Forelimb muscle (tissue), 1 donor: ENCODE measurements around the gene ATP2C1. TPM values are rescaled to one million over a fixed set of nuclear protein-coding genes. Genes with fewer than 3 reads are reported as not detected.

ENCODE experiments used
- DNase-seq: peaks from one replicate; pipeline ENCODE4 v3.0.0-alpha.2; 2013; ENCODE audit warnings: low read depth
- polyA plus RNA-seq: library from polyadenylated mRNA; unstranded; fragments of 120-200 nt; gene quantifications from one replicate; pipeline ENCODE4 v1.2.1, GENCODE V29; 2013; ENCODE audit not compliant: insufficient read length

Gene ATP2C1
- polyA plus RNA-seq, 1 donor: 59.0 TPM

DNA sequence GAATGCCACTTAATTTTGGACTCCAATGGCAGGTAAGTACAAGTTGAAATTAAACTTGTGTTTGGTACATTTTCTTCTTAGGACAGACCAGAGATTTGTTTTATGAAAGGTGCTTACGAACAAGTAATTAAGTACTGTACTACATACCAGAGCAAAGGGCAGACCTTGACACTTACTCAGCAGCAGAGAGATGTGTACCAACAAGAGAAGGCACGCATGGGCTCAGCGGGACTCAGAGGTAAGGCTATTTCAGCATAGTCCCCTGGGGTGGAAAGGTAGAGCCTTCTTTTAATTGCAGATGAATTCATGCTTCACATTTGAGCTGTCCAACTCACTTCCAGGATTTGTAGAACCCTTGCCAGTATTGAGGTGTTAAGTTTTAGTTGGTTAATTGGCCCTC is 81.4 kb downstream of the ATP2C1 start:
- no peak for DNase-seq

DNA sequence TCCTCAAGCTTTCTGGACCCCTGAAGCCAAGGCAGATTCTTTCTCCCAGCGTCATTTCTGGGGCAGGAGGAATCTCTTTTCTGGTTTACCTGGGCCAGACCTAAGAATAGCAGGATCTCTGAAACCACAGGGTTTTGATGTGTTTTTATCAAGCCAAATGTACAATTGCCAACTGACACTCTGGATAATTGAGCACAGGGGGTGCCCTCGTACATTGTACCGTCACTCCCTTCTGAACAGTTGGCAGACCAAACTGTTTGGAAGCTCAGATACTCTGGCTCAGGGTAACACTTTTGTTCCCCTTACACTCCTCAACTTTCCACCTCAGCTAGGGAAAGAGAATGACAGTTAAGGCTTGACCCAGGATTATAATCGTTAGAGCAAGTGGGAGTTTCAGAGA is 82.8 kb downstream of the ATP2C1 start:
- no peak for DNase-seq

DNA sequence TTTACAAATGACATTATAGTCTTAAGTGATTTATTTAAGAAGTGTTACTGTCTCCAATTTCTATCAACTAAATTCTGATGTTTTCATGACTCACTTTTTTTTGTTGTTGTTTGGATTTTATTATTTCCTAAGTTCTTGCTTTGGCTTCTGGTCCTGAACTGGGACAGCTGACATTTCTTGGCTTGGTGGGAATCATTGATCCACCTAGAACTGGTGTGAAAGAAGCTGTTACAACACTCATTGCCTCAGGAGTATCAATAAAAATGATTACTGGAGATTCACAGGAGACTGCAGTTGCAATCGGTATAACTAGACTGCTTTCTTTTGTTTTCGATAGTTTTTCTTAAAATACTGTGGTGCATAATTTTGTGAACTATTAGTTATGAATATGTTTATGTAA is 85.2 kb downstream of the ATP2C1 start:
- DNase-seq: no peak

DNA sequence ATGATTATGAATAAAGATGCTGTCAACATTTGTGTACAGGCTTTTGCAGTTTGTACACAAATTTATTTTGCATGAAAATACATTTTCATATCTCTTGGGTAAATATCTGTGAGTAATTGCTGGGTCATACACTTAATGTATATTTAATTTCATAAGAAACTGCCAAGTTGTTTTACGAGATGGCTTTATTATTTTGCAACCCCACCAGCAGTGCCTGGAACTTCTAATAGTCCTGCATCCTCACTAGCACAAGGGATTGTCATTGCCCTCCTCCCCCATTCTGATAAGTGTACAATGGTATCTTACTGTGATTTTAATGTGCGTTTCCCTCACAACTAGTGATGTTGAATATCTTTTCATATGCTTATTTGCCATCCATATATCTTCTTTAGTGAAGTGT is 87.6 kb downstream of the ATP2C1 start:
- no peak for DNase-seq

DNA sequence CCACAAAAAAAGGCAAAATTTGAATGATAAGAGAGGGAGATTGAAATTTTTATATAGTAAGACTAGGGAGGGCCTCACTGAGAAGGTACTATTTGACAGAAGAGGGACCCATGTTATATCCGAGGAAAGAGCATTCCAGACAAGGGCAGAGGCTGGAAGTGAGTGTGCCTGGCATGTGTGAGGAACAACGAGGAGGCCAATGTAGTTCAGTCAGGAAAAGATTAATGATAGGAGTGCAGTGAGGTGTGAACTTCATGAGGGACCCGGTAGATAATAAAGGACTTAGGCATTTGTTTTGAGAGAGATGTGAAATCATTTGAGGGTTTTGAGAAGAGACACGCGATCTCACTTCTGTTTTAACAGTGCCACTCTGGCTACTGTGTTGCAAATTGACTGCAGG is 96.4 kb downstream of the ATP2C1 start:
- no peak for DNase-seq

DNA sequence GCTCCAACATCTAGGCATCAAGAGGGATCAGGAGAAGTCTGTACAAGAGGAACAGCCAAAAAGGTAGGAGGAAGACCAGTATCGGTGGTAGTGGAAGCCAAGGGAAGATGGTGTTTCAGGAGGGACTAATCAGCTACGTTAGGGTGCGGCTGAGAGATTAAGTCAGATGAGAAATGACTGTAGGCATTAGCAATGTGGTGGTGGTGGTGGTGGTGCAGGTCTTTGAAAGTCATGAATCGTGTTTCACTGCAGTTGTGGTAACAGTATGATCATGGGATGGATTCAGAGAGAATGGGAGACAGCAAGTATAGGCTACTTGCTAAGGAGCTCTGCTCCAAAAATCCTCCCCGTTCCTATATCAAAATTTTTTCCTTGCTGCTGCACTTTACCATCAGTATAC is 97.2 kb downstream of the ATP2C1 start:
- DNase-seq: no peak

DNA sequence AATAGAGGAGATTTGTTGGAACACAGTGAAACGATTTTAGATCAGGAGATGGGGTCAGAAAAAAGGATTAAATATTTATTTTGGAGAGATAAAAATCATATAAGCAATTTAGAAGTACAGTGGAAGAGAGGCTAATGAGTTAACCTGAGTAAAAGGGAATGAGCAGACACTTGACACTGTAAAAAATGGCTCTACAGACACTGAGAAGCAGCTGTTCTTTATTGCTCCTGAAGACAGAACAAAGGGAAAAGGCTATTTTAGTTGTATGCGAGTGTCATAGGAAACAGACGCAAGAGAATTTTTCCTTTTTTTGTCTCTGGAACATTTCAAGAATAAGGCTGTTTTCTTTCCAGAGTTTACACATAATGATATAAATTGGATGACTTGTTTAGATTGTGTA is 98.5 kb downstream of the ATP2C1 start:
- DNase-seq: no peak

DNA sequence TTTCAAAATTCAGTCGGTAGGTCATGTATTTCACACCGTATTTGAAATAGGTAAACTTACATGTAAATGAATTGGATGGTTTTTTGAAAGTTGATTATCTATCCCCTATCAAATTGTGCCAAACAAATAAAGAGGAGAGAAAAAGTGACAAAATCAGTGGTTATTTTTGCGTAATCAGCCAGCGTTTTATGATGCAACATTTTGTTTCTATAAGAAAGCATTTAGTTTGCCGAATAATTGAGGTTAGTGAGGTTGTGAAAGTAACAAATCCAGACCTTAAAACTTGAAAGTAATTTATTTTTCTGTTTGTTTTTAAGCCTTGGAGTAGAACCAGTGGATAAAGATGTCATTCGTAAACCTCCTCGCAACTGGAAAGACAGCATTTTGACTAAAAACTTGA is 103.4 kb downstream of the ATP2C1 start:
- no peak for DNase-seq

DNA sequence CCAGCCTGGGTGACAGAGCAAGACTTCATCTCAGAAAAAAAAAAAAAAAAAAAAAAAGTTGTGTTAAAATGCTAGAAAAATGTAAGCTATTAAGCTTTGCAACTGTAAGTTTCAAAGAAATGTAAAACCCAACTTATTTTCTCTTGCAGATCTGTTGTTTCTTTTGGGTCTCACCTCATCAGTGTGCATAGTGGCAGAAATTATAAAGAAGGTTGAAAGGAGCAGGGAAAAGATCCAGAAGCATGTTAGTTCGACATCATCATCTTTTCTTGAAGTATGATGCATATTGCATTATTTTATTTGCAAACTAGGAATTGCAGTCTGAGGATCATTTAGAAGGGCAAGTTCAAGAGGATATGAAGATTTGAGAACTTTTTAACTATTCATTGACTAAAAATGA is 107.2 kb downstream of the ATP2C1 start:
- no peak for DNase-seq

DNA sequence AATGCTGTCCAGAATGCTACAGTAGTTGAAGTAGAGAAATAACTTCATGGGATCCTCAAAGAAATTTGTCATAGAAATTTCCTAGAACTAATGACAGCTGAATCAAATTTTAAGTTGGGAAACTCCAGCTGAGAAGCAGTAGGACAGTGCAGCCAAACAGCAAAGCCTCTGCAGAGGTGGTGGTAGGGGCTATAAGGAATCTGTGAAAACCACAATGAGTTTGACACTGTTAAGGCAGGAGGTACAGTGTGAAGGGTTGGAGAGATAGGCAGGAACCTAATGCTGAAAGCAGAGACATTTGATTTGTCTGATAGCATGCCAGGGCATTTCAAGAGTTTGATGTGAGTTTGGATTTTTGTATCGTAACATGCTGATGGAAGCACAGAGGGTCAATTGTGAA is 110.7 kb downstream of the ATP2C1 start:
- DNase-seq: no peak

DNA sequence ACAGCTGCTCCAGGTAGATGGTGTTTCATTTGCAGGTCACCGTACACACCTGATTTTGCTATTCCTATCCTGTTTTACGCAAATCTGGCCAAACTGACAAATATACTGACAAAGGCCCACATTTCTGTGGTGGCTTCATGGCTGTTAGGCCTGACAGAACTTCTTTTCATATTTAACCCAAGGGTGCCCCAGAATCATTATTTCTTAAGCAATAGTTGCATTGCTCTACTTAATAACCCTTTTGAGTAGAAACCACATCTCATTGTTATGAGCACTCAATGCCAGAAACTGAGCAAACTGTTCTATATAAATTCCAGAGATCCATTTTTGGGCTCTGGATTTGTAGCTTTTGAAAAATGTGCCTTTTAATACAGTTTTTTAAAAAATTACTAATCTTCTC is 113.4 kb downstream of the ATP2C1 start:
- DNase-seq: no peak

DNA sequence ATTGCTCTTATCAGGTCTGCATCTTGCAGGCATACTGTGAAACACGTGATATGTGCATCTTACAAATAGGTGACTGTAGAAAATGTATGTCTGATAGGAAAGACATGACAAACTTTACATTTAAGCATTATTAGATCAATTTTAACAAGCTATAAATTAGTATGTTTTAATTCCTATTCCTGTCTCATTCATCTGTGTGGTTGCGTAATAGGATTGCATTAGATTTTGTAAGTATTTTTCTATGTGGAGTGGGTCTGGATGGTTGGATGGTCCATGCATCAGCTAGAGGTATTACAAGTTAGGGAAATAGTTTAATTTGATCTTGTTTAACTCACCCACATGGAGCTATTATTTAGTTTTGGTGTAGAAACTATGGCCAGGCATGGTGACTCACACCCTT is 113.9 kb downstream of the ATP2C1 start:
- no peak for DNase-seq

DNA sequence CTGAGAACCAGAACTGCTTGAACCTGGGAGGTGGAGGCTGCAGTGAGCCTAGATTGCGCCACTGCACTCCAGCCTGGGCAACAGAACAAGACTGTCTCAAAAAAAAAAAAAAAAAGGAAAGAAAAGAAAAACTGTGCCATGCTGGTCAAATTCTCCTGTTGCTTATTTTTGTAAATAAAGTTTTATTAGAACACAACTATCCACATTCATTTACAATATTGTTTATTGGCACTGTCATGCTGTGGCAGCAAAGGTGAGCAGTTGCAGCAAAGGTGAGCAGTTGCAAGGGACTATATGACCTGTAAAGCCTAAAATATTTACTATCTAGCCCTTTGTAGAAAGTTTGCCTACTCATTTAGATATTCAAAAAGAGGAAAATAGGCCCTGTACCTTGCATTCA is 114.4 kb downstream of the ATP2C1 start:
- DNase-seq: no peak

DNA sequence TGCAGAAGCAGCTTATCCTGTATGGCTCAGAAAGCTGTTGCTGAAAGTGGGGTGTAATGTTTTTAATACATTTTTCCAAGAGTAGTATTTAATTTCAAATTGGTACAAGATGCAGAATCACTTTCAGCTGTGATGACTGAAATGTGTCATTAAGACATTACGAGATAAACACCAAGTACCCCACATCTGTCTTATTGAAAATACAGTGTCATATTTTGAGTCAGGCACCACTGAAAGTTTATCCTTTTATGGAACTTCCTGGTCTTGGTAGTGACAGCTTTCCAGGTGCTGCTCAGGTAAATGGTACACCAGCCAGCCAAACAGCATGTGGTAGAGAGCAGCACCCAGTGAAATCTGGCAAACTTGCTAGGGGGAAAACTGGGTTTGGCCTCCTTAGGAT is 115.8 kb downstream of the ATP2C1 start:
- DNase-seq: no peak

DNA sequence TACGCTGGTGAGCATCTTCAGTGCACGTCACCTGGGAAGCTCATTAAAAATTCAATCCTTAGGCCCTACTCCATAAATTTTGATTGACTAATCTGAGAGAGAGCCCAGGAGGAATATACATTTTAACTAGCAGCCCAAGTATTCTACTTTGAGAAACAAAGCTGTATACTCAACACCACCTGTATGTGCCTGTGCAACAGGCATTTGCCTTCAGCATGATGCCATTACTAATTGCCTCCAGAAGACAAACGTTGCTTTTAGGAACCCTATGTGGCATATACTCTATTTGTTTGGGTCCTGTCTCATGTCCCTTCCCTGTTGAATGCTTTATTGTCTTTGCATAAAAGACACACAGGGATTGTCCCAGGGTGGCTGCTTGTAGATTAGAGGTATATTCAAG is 125.1 kb downstream of the ATP2C1 start:
- DNase-seq: no peak

DNA sequence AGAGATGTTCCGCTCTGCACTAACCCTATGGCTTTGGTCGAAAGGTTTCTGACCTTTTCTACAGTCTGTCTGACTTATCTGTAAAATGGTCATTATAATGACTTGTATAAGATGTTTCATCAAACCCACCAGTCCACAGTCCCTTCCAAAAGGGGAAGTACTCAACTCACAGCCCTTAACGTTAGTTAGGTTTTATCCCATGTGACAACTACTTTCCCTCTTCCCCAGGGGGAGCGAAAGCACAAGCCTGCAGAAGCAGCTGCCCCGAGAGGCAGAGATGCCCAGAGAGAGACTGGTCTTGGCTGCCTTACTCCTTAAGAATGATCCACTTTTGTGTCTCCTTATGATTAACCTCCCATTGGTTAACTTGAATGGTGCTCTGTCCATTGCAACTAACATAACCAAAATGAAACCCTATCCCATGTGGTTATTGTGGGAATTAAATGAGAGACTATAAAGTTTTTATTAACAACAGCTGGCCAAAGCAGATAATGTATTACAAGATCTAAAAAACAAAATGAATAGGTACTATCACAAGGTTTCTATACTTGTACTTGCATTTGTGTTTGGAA is 126.3 kb downstream of the ATP2C1 start:
- no peak for DNase-seq

DNA sequence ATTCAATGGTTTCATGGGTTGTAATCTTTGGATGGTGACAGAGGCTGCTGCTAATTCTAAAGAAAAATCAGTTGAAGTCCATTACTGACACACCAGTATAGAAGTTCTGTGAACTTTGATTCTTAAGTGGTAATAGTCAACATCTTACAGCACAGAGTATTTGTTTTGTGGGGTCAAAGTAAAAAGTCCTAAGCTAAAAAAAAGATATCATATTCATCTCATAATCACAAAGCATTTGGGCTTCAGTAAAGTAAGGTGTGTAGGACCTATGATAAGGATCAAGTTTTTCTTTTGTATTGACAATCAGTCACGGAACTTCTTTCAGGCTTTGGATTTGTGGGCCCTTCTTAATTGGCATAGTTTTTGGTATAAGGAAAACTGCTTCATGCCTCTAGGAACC is 131.7 kb downstream of the ATP2C1 start:
- no peak for DNase-seq

DNA sequence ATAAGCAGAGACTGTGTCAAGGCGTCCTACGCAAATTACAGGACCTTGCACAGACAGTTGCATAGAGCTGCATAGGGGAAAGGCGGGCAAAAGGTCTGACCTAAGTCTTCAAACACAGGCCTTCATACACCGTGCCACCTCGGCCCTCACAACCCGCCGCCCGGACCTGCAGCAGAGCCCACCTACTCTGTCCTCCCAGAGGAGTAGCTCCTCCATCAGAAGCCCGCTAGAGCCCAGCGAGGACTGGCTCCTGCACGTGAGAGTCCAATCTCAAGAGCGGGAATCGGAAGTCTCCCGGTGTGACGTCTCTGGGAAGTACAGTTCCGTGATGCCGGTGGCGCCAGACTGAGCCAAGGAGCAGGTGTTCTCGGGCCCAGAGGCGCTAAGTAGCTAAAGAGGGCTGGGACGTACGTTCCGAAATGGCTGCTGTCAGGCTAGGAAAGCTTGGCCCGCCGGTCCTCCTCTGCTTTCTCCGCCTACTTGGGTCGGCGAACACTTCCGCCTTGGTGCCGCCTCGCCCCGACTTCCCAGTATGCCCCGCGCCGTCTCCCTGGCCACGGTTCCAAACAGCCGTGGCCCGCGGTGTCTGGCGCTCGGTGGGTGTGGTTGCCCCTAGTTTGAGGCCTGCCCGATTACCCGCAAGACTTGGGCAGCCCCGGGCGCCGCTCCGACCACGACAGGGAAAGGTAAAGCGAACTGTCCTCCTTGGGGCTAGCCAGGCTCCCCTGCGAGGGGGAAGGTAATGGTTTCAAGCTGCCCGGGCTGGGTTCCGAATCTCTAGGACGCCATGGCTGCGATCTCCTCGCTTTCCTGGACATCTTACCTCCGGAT is 132.7 kb downstream of the ATP2C1 start, which contains the start of the genes ASTE1 and NEK11:
TSS of gene ASTE1 (minus strand) at position 505 of the 831 bp plus-strand sequence. CDS start 1,519 bp downstream, outside the sequence.
TSS of gene NEK11 (plus strand) at position 557 of the 831 bp plus-strand sequence. CDS start 2,832 bp downstream, outside the sequence.
- DNase-seq: peak; percentile 57

DNA sequence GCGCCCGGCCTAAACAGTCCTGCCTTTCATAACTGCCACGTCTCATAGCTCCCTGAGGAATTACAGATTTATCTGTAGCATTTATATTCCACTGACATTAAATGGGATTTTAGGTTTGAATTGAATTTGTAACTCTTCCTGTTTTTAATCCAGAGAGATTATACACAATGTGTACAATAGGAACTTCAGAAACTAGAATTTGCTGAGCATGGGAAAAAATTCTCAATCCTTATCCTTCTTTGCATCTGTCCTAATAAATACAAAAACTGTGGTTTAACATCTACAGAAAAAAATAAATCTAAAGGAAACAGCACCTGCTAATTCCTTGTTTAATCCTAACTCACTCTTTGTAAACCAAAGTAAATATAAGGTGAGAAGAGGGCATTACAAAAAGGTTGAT is 135.0 kb downstream of the ATP2C1 start:
- DNase-seq: no peak

DNA sequence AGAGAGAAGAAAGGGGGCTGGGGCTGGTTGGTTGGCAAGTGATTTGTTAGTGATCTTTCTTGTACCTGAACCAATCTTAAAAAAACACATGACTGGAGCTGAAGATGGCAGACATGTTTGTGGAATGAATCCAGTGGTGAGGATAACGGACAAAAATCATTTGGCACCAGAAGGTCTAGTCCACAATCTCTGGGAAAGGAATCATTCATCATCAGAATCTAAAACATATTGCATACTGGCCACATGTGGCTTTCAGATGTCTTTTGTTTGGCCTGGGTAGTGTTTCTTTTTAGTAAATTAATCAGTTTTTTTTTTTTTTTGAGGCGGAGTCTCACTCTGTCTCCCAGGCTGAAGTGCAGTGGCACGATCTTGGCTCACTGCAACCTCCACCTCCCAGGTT is 137.8 kb downstream of the ATP2C1 start:
- no peak for DNase-seq

DNA sequence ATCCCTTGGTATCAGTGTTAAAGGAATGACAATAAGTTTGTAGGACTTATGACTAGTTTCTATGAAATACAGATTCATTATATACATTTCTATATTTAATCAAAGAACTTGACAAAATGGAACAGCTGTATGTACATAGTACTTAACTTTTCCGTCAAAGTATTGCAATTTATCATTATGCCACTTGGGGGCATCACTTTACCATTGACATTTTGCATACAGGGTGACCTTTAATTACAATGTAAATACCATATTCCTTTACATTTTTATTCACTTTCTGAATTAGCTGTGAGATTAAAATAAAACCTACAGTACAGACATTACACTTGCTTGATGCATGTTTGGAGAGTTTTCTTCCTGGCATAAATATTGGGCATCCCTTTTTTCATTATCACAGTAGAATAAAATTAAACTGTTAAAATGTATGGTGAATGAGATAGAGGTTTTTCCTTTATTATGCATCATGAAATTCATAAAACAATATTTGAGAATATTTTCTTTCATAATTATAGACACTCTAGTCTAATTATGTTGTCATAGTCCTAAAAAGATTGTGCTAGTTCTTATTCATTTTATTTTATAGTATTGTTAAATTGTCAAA is 139.7 kb downstream of the ATP2C1 start:
- DNase-seq: no peak

DNA sequence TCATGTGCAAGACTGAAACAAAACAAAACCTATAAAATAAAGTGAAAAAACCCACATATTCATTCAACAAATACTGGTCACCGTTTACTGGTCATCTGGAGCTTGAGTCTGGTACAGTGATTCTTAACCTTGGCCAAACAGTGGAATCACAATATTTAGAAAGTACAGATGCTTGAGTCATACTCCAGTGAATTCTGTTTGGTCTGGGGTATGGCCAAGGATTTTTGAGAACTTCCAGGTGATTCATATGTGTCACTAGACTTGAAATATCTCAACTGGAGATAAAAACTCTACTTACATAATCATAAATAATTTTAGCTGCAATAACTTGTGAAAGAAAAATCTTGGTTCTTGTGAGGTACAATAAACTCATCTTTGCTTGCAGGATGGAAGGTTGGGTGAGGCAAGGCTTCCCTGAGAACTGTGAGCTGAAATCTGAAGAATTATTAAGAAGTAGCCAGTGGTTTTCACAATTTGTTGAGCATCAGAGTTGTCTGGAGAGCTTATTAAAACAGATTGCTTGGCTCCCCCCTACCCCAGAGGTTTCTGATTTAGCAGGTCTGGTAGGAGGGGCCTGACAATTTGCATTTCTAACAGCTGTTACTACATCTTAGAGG is 142.4 kb downstream of the ATP2C1 start:
- DNase-seq: no peak

DNA sequence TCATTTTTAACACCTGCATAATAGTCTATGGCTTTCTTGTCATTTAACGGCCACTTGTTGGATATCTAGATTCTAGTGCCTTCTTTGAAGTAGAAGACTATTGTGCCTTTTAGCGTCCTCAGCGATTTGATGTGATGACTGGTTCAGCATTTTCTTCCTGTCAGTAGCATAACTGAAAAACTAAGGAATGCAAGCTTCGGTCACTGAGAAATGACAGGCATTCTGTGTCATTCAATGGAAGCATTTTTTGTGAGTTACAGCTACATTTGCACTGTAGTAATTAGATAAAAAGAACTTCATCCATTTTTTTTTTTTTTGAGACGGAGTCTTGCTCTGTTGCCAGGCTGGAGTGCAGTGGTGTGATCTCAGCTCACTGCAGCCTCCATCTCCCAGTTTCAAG is 143.1 kb downstream of the ATP2C1 start:
- no peak for DNase-seq
